OCI-M2 (cell line): ENCODE results near the gene BSG.
"Not testable (repeated sequence)": the region's sequence is repeated elsewhere in the genome, so short reads cannot be mapped to it uniquely, and the experiment has no call there.

Source experiments
- DNase-seq: peaks from one replicate; lab custom pipeline; 2025; ENCODE audit not compliant: unreplicated experiment; lab: John Stamatoyannopoulos, UW

Gene BSG

DNA sequence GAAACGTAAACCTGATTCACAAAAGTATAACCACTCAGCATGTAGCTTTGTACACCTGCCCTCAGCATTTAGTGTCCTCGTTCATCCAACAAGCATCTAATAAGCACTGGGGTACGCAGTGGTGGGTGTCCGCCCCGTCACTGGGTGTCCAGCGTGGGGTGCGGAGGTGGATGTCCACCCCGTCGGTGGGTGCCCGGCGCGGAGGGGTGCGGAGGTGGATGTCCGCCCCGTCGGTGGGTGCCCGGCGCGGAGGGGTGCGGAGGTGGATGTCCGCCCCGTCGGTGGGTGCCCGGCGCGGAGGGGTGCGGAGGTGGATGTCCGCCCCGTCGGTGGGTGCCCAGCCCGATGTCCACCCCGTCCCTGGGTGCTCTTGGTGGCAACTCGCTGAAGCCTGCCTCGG is 12.8 kb downstream of the BSG start:
- not testable (repeated sequence) for DNase-seq

DNA sequence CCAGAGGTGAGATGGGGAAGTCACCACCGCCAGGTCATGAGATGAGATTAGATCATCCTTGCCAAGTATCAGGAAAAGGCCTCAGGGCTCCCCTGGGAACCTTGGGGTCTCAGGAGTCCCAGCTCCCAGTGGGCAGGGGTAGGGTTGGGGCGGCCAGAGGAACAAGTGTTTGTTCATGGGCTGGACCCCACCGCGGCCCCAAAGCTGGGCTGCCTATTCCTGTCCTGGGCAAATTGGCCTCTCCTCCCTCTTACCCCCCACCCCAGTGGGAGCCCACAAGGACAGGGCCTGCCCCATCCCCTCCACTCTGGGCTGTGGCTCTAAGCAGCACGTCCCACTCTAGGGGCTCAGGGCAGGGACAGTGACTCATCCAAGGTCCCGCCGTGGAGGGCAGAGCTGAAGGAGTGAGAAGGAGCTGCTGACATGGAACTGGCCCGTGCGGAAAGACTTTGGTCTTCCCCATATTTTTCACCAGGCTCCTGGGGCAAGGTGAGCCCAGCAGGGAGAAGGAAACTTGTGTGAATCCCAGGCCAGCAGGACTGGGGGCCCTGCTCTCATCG is 13.2 kb downstream of the BSG start:
- DNase-seq = no peak

DNA sequence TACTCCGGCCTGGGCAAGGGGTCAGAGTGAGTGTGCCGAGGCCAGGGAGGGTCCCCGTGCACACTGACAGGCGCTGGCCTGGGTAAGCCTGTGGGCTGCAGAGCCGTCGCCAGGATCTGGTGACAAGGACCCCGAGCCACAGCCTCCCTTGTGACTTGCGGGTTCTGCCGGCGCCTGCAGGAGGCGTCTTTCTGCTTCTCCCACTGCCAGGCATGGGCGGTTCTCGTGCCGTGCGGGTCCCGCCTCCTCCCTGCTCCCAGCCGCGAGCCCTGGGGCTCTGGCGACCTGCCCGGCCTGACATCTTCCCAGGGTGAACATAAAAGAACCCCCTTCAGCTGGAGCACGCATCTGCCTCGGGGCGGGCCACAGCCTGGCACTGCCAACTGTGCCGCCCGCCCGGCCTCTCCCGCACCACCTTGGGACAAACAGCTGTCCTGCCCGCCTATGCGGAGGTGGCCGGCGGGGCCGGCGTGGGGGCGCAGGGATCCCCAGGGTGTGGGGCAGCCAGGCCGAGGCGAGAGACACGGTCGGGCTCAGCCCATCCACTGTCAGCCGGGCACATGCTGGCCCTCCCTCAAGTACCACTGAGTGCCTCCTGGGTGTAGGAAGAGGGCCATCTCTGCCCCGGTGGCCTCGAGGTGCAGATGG is 15.8 kb downstream of the BSG start:
- DNase-seq = no peak

DNA sequence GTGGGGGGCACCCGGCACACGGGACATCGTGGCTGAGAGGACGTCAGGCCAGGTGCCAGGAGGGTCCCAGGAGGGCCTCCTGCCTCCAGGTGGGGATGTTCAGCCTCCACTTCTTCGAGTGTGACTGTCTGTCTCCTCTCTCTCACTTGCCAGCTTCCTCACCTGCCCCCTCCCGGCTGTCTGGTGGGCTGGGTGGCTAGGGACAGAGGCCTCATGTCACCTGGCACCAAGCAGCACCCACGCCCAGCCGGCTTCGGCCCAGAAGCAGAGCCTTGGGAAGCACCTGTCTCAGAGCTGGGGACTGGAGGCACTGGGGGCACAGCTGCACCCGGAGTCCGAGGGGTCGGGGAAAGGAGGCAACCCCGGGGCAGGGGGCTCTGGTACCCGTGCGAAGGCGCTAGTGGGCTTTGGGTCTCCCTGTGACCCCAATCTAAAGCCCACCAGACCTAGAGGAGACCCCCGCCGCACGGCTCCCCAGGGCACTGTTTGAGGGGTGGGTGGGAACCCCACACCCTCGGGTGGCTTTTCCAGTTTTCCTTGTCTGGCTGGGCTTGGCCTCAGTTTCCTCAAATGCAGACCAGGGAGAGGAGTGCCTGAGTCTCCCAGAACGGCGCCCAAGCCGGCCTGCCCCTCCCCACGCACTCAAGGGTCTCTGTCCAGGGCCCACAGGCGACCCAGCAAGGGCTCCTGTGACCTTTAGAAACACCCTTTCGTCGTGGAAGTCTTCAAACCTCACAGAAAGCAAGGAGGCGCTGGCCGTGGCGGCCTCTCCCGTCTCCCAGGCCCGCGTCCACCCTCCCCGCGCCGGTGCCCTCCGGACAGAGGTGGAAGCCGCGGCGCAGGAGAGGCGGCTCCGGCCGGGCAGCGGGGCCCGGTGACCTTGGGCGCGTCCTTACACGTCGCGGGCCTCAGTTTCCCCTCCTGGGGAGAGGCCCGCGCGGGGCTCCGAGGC is 16.6 kb downstream of the BSG start:
- no peak for DNase-seq

DNA sequence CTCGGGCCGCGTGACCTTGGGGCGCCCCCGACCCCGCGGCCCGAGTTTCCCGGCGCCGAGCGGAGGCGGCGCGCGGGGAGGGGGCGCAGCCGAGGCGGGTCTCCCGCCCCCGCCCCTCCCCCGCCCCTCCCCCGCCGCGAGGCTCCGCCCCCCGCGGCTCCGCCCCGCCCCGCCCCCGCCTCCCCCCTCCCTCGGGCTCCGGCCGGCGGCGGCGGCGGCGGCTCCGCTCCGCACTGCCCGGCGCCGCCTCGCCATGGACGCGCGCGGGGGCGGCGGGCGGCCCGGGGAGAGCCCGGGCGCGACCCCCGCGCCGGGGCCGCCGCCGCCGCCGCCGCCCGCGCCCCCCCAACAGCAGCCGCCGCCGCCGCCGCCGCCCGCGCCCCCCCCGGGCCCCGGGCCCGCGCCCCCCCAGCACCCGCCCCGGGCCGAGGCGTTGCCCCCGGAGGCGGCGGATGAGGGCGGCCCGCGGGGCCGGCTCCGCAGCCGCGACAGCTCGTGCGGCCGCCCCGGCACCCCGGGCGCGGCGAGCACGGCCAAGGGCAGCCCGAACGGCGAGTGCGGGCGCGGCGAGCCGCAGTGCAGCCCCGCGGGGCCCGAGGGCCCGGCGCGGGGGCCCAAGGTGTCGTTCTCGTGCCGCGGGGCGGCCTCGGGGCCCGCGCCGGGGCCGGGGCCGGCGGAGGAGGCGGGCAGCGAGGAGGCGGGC is 17.4 kb downstream of the BSG start, which contains the start of gene HCN2:
HCN2 (plus strand) TSS at position 189 of the 703 bp plus-strand sequence; CDS start at position 254, 65 bp downstream.
- DNase-seq = no peak

DNA sequence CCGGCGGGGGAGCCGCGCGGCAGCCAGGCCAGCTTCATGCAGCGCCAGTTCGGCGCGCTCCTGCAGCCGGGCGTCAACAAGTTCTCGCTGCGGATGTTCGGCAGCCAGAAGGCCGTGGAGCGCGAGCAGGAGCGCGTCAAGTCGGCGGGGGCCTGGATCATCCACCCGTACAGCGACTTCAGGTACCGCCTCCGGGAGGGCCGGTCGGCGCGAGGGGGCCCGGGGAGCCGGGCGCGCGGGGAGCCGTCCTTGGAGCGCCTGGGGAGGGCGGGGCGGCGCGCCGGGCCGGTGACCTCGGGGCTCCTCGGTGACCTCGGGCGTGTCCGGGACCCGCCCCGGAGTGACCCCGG is 18.0 kb downstream of the BSG start:
- DNase-seq = no peak

DNA sequence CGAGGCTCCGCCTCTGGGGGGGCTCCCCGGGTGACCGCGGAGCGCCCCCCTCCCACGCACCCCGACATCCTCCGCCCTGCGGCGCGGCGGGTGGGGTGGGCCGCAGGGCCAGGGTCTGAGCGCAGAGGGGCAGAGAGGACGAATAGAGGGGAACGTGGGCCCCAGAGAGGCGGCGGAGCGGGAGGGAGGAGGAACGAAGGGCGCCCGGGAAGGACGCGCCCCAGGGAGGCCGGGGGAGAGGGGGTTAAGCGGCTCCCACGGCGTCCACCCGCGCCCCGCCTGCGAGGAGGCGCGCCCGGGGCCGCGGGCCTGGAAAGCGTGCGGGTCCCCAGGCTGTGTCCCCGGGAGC is 18.3 kb downstream of the BSG start:
- DNase-seq = no peak

DNA sequence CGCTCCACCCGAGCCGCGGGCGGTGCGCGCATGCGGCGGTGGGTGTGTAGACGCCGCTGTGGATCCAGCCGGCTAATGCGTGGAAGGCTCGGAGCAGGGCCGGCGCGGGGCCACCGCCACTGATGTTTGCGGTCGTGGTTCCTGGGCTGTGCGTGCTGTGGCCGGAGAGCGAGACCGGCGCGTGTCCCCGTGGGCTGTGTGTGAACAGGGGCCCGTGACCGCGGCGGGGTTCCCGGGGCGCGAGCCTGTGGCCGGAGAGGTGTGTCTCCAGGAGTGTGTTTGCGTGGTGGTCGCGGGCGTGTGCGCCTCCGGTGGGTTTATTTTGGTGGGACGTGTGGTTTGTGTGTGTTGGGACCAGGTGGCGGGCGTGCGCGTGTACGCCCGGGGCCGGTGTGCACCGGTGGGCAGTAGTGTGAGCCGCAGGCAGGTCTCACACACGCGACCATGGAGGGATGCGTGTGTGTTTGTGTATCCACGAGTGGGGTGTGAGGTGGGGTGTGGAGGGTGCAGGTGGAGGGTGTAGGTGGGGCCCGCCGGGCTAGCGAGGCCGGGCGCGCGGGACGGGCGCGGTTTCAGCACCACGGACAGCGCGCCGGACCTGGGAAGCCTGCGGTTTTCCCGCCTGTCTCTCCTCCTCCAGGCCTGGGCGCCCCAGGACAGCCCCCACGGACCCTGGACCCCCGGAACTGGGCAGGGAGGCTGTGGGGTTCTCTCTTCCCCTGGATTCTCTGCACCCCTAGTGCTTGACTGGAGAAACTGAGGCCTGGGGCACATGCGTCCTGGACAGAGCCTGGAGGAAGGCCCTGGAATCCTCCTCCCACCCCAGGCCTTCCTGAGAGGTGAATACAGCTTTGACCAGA is 18.9 kb downstream of the BSG start:
- no peak for DNase-seq

DNA sequence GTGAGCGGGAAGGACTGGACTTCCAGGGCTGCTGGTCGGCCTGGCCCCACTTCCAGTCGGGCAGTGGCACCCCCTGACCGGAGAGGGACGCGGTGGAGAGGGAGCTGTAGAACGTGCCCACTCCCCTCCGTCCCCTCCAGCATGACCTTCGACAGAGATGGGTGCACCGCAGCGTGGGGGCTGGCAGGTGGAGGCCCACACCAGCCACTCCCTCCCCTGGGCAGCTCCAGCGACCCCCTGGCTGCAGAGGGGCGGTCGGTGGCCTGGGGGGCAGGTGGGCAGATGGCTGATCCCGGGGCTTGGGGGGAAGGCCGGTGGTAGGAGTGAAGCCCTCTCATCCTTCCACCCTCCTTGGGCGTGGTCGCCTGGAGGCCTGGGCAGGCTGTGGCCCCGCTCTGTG is 19.7 kb downstream of the BSG start:
- no peak for DNase-seq

DNA sequence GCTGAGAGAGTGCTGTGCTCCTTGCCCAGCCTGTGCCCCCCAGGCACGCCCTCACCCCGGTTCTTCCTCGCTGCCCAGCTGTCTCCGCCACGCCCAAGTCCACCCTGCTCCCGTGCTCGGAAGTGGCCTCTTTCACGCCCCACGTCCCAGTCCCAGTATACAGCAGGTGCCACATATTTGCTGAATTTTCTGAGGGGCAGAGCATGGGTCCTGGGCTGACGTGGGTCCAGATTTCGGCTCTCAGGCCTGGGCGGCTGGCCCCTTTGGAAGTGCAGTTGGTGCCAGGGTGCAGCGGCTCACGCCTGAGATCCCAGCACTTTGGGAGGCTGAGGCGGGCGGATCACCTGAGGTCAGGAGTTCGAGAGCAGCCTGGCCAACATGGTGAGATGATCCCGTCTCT is 20.7 kb downstream of the BSG start:
- DNase-seq = no peak

DNA sequence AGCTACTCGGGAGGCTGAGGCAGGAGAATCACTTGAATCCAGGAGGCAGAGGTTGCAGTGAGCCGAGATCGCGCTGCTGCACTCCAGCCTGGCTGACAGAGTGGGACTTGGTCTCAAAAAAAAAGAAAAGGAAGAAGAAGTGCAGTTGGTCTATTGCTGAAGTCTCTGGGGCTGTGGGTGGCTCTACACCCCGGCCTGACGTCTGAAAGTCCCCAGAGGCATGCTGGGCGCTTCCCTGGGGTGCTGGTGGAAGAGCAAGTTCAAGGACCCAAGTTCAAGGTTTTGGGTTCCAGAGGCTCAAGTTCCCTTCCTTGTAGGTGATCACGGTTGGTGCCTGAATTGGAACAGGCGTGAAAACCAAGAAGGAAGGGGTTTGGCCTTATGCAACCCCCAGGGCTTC is 21.1 kb downstream of the BSG start:
- no peak for DNase-seq

DNA sequence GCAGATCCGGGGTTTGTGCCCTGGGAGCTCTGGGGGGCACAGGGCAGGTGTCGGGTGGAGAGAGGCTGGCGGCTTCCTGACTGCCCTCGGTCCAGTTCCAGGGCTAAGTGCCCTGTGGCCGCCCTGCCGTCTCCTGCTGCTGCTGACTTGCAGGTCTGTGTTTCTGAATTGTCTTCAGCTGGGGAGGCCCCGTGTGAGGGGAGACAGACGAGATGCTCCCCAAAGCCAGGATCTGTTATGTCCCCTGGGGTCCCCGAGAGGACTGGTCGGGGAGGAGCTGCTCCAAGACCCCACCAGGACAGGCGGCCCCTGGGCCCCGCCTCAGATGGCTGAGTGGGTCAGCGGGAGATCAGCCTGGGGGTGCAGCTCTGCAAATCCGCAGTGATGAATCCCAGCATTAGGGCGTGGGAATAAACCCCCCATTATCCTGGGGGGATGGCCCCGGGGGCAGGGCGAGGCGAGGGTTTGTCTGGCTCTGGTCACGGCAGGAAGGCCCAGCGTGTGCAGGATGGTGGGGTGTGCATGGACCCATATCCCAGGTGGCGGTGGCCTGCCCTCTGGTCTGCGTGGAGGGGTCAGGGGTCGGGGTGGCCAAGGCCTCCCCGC is 22.0 kb downstream of the BSG start:
- no peak for DNase-seq

DNA sequence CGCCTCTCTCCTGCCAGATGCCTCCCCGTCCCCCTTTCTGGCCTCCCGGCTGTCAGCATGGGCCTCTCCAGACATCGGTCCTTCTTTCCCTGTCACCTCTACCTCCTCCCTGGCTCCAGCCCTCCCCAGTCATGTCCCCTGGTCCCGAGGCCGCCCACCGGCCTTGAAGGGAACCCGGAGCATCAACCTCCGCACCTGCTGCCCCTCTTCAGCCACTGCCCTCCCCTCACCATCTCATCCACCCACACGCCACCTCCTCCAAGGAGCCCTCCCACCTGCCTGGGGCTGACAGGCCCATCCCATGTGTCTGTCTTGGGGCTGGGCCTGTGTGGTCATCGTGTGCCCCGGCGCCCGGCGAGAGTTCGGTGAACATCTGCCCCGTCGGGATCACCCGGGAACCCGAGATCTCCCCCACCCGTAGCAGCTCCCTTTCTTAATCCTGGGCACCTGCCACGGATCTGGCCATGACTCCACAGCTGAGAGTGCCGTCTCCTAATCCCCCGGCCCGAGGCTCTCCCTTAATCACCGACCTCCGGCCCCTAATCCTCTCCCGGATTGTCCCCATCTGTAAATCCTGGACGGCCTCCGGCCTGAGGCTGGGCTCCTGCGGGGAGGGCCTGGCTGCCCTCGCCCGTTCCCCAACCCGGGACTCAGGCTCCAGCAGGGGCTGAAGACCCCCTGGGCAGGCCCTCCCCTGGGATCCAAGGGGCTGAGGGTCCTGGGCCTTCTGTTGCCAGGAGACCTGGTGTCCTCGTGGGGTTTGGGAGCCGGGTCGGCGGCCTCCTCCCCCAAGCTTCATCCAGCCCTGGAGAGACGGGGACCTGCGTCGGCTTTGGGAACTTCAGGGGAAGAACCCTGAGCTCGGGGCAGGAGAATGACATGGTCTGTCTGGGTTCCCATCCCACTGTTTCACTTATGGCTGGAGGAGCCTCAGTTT is 23.2 kb downstream of the BSG start:
- DNase-seq = no peak

DNA sequence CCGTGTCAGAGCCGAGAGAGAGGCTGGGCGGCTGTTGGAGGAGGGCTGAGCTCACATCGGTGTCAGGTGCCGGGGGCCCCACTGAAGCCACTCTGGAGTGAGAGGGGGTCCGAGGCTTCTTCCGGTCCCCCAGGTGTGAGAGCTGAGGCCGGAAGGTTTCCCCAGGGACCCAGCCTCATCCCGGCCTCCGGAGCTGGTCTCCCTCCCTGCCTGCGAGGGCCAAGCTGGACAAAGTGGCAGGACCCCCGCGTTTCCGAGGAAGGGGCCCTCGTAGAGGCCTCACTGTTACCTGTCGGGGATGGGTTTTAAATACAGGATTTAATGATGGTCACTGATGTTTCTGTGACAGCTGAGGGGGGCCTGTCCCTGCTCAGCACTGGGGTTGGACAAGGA is 23.9 kb downstream of the BSG start:
- no peak for DNase-seq

DNA sequence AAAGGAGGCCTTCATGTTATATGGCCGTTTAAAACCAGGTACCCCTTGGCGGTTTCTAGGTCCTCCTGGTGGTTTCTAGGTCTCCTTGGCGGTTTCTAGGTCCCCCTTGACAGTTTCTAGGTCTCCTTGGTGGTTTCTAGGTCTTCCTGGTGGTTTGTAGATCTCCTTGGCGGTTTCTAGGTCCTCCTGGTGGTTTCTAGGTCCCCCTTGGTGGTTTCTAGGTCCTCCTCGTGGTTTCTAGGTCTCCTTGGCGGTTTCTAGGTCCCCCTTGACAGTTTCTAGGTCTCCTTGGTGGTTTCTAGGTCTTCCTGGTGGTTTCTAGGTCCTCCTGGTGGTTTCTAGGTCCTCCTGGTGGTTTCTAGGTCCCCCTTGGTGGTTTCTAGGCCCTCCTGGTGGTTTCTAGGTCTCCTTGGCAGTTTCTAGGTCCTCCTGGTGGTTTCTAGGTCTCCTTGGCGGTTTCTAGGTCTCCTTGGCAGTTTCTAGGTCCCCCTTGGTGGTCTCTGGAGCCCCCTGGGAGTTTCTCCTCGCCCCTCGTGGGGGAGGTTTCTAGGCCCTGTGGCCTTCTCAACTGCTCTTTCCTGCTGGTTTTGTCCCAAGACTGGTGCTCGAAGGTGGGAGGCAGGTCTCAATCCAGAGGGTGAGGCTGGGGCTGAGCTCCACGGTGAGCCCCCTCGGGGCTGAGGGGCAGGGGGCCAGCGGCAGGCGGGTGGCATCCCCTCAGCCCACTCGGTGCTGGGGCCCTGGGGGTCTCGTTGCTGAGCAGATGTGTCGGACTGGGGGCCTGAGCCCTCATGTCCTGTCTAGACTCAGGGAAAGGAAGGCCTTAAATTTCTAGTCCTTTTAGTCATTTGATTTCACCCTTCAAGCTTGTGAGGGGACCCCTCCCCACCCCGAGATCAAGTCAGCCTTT is 25.3 kb downstream of the BSG start:
- DNase-seq = no peak

DNA sequence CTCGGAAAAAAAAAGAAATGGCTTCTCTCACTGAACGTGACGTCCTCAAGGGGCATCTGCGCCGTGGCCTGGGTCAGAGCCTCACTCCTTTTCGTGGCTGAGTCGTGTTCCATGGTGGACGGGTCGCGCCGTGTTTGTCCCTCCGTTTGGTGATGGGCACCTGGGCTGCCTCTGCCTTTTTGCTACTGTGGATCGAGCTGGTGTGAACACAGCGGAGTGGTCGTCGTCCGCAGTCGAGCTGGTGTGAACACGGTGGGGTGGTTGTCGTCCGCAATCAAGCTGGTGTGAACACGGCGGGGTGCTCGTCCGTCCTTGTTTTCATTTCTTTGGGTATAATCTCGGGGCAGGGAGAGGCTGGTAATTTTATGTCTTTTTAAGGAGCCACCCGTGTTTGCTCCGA is 28.9 kb downstream of the BSG start:
- DNase-seq = no peak

DNA sequence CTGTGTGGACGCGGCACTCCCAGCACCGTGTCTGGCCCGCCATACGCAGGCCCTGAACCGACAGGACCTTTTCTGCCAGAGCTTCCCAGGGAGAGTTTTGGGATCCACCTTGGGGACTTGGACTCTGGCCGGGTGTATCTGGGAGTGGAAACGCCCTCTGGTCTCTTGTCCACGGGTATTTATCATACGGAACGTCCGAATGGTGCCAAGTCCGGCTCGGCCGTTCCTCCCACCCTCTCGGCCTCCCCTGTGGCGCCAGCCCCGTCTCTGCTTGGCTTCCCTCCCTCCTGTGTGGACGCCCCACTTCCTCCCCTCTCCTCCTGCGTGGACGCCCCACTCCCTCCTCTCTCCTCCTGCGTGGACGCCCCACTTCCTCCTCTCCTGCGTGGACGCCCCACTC is 29.4 kb downstream of the BSG start:
- no peak for DNase-seq
